Fibroblast of mammary gland (primary cell): ENCODE data around the gene FNDC5.

Experiments
- DNase-seq: peaks from one replicate; pipeline ENCODE4 v3.0.0-alpha.2; 2010; ENCODE audit warnings: low read depth
- H3K4me3 ChIP-seq: 2 replicates; pipeline ENCODE4 v1.5.1; 2011; ENCODE audit warnings: low read depth, mild to moderate bottlenecking, low read length, moderate library complexity; ENCODE audit not compliant: control insufficient read depth
- CTCF ChIP-seq: conservative IDR thresholded peaks from 2 replicates; pipeline ENCODE4 v1.5.1; 2011; ENCODE audit warnings: low read depth, low read length, inconsistent platforms; ENCODE audit not compliant: control insufficient read depth, insufficient read depth

FNDC5 gene

GRCh38 chr1:32891630-32892029 is 20.9 kb upstream of the FNDC5 start:
- H3K4me3 ChIP-seq, result no peak overlapping the region
- DNase-seq, result no peak
- TF ChIP-seq CTCF, result no peak

- H3K4me3 ChIP-seq, result no peak overlapping the region
- no peak for DNase-seq
- no peak for TF ChIP-seq CTCF
Measured at GRCh38 chr1:32891241-32891570, 20.5 kb upstream of the FNDC5 start.

GRCh38 chr1:32890516-32891240 is 20.0 kb upstream of the FNDC5 start:
- no peak for TF ChIP-seq CTCF
- no peak overlapping the region for H3K4me3 ChIP-seq
- DNase-seq, result no peak

- no peak for DNase-seq
Measured at GRCh38 chr1:32889731-32890278, 19.1 kb upstream of the FNDC5 start.

GRCh38 chr1:32888677-32889420 is 18.1 kb upstream of the FNDC5 start:
- DNase-seq, result no peak
- H3K4me3 ChIP-seq, result no peak overlapping the region
- TF ChIP-seq CTCF, result no peak

More at GRCh38 chr1:32889731-32890278, 19.1 kb upstream of the FNDC5 start:
- TF ChIP-seq CTCF, result no peak
- H3K4me3 ChIP-seq, result no peak overlapping the region

- TF ChIP-seq CTCF, result no peak
- no peak for DNase-seq
- no peak overlapping the region for H3K4me3 ChIP-seq
Measured at GRCh38 chr1:32888134-32888533, 17.4 kb upstream of the FNDC5 start.

GRCh38 chr1:32887623-32888022 is 16.9 kb upstream of the FNDC5 start:
- no peak overlapping the region for H3K4me3 ChIP-seq
- no peak for TF ChIP-seq CTCF
- DNase-seq, result no peak
